GM19395 (cell line): ENCODE measurements around the gene BRD3.
"Not testable (repeated sequence)": the region's sequence is repeated elsewhere in the genome, so short reads cannot be mapped to it uniquely, and the experiment has no call there.

Source experiments
- ATAC-seq: cut with Tn5 transposase; IDR thresholded peaks from one replicate; pipeline ENCODE4 v1.9.1; 2021; ENCODE audit warnings: mild to moderate bottlenecking, moderate library complexity; ENCODE audit not compliant: unreplicated experiment

Gene BRD3

DNA sequence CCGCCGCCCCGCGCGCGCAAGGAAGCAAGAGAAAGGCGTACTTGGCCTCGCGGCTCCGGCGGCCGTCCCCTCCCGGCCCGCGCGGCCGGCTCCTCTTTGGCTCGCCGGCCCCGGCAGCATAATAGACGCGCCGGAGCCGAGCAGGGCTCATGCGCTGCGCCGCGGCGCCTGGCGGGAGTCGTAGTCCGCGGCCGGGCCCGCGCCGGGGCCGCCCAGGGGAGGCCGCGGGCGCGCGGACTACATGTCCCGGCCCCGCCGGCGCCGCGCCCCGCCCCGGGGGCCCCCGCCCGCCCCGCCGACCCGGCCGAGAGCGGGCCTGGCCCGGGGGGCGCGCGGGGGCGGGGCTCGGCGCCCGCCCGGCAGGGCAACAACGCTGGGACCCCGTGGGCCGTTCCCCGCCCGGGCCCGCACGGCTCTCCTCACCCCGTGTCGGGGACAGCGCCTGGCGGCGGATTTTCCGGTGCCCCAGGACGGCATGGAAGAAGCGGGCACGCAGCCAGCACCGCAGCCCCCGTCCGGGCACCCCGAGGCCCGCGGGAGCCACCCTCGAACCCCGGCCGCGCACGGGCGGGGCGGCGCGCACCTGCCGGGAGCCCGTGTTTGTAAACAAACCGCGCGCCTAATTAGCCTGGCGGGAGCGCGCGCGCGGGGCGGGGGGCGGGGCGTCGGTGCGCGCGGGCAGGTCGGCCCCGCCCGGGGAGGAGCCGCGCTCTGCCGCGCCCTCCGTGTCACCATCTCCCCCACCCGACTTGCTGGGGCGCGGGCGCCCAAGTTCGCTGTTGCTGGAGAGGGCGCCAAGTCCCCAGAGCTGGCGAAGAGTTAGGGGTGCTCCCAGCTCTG lies at the start of gene BRD3:
Gene BRD3 (minus strand): TSS at position 123 of the 840 bp plus-strand sequence. CDS start 14,549 bp downstream, outside the sequence.
- ATAC-seq: peak; percentile 63

DNA sequence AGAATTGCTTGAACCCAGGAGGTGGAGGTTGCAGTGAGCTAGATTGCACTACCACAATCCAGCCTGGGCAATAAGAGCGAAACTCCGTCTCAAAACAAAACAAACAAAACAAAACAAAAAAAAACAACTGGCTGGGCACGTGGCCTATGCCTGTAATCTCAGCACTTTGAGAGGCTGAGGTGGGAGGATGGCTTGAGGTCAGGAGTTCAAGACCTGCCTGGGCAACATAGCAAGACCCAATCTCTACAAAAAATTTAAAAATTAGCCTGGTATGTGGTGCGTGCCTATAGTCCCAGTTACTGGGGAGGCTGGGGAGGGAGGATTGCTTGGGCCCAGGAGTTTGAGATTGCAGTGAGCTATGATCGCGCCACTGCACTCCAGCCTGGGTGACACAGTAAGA lies 44.7 kb upstream of the BRD3 start:
- ATAC-seq: no peak

DNA sequence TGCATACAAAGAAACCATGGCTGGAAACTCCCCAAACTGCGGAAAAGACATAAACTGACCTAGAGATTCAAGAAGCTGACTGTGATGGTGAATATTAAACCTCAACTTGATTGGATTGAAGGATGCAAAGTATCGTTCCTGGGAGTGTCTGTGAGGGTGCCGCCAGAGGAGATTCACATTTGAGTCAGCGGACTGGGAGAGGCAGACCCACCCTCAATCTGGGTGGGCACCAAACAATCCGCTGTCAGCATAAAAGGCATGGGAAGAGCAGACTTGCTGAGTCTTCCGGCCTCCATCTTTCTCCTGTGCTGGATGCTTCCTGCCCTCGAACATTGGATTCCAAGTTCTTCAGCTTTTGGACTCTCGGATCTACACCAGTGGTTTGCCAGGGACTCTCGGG lies 43.2 kb upstream of the BRD3 start:
- ATAC-seq: no peak

DNA sequence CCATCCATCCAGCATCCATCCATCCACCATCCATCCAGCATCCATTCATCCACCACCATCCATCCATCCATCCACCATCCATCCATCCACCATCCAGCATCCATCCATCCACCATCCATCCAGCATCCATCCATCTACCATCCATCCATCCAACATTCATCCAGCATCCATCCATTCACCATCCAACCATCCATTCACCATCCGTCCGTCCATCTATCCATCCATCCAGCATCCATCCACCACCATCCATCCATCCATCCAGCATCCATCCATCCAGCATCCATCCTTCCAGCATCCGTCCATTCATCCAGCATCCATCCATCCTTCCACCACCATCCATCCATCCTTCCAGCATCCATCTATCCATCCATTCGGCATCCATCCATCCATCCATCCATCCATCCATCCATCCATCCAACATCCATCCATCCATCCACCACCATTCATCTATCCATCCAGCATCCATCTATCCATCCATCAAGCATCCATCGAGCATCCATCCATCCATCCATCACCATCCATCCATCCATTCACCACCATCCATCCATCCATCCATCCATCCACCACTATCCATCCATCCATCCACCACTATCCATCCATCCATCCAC lies 35.7 kb upstream of the BRD3 start:
- no peak for ATAC-seq

DNA sequence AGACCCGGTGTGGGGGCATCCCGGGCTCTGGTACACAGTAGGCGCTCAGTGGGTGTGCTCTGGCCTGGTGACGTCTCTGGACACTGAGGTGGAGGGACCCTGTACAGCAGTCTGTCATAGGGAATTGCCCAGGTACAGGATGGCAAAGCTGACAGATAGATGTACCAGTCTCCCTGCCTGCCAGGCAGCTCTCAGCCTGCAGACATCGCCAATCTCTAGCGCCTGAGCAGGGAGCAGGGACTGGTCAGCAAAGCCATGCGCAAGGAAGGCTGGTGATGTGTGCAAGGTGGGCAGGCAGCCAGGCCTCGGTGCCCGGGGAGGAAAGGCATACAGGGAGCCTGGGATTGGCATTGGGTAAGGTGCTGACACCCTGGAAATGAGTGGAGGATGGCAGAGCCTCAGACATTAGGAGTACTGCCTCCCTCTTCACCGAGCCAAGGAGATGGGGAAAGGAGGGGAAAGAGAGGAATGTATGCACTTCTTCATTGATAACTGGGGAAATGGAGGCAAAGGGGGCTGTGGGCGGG lies 33.9 kb upstream of the BRD3 start:
- ATAC-seq: no peak

DNA sequence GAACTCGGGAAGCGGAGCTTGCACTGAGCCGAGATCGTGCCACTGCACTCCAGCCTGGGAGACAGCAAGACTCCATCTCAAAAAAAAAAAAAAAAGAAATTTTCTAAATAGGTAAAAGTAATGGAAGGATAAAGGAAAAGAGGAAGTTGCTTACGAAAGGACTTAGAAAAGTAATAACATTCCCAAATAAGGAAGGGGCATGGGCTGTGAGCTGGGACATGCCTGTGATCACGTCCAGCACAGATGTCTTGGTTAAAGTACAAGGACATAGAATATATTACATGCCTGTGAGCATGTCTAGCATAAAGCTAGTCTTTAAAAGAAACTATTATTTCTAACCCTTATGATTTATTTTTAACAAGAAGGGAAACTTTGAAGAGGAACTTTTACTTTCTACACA lies 33.3 kb upstream of the BRD3 start:
- ATAC-seq: not testable (repeated sequence)

DNA sequence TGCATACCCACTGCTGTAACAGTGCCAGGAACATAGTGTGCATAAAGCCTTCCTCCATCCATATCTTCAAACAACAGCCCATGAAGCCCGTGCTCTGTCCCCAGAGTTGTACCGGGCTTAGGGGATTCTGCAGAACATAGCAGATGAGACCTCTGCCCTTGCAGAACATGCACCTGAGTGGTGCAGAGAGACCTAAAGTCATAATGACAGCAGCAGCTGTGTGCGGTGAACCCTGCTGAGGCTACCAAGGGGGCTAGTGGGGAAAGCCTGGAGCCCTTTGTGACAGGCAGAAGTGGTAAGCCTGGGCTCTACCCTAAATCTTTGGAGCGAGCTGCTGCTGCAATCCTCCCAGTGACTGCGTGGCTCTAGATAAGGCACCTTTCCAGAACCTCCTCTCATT lies 32.2 kb upstream of the BRD3 start:
- no peak for ATAC-seq

DNA sequence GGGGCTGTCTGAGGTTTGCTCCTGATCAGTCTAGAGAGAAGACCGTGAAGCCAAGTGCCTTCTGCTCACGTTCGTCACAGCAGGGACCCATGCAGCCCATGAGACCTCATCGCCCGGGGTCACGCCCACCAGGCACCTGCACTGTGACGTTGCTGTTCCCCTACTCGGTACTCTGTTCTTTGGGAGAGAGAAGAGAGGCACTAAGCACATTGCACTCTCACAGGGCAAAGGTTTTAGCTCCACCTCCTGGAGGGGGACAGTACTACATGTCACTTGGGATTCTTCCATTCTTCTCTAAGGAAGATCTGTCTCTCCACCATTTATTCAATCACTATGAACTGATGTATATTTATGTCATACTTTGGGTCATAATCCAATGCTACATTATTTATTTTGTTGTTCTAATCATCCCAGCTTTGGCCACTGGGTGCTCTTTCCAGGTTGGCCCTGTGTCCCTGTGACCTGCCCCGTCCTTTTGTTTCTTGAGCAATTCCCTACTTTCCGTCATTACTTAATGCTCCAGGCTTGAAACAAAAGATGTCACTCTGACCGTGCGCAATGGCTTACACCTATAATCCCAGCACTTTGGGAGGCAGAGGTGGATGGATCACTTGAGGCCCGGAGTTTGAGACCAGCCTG lies 31.4 kb upstream of the BRD3 start:
- ATAC-seq: no peak

DNA sequence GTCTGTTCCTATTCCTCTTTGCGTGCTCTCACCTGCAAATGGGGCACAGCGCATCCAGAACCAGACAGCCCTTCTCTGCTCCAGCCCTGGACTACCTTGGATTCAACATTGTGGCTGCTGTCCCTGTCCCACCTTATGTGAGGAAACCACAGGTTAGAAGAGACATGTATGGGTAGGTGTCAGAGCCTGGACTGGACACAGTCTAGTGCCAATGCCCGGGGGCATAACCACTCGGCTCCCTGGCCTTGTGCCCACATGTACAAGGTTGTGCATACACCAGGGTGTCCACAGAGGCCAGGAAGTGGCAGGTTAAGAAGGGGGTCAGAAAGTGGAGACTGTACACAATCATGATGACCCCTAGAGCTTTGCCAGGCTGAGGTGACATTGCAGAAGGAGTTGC lies 22.1 kb upstream of the BRD3 start:
- no peak for ATAC-seq

DNA sequence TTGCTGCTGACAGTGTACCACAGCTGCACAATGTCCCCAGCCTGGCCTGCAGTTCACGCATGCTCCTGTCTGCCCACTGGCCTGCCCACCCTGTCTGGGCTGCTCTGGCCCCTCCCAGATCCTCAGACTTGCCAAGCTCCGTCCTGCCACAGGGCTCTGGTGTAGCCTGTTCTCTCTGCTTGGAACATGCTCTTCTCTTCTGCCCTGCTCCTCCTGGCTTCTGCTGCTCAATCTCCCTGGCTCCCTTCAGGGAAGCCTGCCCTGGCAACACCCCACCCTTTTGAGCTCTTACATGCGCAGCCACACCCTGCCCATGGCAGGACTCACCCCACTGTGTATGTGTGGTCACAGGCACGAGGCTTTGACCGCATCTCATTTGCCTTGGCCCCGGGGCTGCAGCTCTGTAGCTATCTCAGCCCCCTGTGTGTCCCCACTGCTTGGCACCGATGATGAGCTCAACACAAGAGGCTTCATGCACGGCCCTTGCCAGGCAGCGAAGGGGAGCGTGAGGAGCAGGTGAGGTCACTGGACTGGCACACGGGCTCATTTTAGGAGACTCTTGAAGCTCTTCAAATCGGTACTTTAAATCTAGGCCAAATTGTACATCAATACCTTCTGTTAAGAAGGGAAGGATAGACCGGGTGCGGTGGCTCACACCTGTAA lies 20.4 kb upstream of the BRD3 start:
- no peak for ATAC-seq

DNA sequence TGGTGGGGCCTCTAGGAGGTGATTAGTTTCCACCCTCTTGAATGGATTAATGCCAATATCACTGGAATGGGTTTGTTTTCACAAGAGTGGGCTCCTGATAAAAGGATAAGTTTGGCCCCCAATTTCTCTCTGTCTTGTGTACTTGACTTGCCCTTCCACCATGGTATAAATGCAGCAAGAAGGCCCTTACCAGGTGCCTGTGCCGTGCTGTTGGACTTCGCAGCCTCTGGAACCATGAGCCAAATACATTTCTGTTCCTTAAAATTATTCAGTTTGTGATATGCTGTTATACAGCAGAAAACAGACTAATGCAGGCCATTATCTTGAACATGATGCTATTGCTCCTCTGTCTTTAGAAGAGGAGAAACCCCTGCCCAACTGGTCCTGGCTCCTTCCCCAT lies 17.8 kb upstream of the BRD3 start:
- ATAC-seq: no peak

DNA sequence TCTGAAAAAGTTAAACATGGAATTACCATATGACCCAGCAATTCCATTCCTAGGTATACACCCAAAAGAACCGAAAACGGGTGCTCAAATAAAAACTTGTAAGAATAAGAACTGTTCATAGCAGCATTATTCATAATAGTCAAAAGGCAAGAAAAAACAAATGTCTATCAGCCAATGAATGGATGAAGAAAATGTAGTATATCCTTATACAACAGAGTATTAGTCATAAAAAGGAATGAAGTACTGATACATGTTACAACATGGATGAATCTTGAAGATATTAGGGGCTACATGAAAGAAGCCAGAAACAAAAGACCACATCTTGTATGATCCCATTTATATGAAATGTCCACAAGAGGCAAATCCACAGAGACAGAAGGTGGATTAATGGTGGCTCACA lies 15.6 kb upstream of the BRD3 start:
- no peak for ATAC-seq

DNA sequence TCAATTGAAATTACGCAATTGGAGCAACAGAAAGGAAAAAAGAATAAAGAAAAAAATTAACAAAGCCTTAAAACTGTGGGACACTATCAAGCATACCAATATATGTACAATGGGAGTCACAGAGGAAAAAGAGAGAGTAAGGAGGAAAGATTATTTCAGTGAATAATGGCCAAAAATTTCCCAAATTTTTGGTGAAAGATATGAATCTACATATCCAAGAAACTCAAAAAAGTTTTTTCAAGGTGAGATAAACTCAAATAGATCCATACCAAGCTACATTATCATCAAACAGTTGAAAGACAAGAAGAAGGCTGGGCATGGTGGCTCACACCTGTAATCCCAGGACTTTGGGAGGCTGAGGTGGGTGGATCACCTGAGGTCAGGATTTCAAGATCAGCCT lies 8.8 kb upstream of the BRD3 start:
- ATAC-seq: no peak

DNA sequence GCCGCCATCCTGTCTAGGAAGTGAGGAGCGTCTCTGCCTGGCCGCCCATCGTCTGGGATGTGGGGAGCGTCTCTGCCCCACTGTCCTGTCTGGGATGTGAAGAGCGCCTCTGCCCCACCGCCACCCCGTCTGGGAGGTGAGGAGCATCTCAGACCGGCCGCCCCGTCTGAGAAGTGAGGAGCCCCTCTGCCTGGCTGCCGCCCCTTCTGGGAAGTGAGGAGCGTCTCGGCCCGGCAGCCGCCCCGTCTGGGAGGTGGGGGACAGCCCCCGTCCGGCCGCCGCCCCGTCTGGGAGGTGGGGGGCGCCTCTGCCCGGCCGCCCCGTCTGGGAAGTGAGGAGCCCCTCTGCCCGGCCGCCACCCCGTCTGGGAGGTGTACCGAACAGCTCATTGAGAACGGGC lies 7.9 kb upstream of the BRD3 start:
- ATAC-seq: not testable (repeated sequence)

DNA sequence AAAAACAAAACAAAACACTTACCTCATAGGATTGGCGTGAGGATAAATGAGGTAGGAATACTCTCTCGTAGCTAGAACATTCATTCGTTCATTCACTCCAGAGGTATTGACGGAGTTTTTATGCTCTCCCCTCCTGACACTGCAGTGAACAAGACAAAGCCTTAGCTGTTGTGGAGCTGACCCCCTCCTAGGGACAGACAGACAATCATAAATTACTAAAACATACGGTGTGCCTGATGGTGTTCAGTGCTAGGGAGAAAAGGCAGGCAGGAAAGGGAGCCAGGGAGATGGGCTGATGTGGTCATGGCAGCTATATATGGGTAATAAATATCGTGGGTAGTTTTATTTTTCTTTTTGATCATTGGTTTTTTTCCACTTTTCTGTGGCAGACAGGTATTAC lies 5.7 kb upstream of the BRD3 start:
- ATAC-seq: no peak

DNA sequence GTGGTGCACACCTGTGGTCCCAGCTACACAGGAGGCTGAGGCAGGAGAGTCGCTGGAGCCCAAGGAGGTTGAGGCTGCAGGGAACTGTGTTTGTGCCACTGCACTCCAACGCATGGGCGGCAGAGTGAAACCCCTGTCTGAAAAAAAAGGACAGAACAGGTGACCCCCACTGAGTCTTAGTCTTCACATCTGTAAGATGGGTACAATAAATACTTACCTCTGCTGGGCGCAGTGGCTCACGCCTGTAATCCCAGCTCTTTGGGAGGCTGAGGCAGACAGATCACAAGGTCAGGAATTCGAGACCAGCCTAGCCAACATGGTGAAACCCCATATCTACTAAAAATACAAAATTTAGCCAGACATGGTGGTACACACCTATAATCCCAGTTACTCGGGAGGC lies 4.9 kb upstream of the BRD3 start:
- not testable (repeated sequence) for ATAC-seq

DNA sequence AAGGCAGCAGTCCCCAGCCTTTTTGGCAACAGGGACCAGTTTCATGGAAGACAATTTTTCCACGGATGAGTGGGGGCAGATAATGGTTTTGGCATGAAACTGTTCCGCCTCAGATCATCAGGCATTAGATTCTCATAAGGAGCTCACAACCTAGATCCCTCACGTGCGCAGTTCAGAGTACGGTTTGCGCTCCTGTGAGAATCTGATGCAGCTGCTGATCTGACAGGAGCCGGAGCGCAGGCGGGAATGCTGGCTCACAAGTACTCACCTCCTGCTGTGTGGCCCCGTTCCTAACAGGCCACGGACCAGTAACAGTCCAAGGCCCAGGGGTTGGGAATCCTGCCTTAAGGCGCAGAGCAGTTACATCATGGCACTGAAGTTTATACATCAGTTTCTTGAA lies 3.3 kb upstream of the BRD3 start:
- no peak for ATAC-seq

DNA sequence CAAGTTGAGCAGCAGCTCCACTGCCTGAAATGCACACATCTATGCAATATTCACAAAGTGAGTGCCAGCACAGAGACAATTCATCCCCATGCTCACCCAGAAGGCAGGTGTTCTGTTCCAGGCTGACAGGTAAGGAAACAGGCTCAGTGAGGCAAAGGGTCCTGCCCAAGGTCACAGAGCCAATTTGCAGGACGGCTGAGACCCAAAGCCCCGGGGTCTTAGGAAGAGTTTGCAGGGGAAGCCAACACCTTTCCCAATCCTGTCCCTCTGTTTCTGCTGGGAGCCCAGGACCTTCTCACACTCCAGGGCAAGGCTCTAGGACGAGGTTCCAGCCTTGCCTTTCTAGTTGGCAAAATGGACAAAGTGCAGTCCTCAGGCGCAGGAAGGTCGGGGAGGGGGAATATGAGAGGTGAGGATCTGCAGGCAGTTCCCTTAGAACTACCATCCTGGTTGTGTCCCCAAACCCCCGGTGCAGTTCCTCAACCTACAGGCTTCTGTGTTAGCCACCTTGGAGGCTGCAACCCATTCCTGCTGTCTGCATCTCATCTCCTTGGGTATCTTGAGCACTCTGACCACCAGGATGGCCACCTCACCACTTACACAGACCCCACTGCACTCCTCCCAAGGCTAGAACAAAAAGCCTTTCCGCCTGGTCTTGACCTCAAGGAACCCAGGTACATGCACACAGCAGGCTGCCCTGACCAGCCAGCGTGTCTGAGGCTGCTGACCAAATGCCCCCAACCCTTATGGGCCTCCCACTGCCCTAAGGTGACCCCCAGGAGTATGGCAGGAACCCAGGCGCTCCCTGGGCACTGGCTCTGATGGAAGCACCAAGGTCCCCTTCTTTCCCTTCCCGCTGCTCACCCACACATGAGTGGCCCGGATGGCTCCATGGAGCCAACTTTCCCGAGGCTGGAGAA lies 1.9 kb upstream of the BRD3 start:
- no peak for ATAC-seq

DNA sequence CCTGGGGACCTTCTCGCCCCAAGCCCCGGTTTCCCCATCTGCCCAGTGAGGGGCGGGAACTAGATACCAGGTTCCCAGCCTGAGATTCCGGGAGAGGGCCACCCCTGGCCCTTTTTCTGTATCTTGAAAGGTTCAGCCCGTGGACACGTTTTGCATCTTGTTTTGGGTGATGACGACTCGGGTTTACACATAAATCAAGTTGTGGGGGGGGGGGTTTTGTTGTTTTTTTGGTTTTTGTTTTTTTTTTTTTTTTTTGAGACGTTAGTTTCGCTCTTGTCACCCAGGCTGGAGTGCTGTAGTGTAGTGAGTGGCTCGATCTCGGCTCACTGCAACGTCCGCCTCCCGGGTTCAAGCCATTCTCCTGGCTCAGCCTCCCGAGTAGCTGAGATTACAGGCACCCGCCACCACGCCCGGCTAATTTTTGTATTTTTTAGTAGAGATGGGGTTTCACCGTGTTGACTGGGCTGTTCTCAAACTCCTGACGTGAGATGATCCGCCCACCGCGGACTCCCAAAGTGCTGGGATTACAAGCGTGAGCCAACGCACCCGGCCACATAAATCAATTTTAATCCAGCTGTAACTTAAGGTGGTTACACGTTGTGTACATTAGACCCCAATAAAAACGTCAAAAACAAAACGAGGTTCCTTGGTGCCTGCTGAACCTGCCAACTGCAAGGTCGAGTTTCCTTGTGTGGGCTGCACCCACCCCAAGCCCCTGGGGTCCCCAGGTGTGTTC lies 1.1 kb upstream of the BRD3 start:
- ATAC-seq: no peak
